ENCODE data around the gene DR1.

DR1 gene

DNA sequence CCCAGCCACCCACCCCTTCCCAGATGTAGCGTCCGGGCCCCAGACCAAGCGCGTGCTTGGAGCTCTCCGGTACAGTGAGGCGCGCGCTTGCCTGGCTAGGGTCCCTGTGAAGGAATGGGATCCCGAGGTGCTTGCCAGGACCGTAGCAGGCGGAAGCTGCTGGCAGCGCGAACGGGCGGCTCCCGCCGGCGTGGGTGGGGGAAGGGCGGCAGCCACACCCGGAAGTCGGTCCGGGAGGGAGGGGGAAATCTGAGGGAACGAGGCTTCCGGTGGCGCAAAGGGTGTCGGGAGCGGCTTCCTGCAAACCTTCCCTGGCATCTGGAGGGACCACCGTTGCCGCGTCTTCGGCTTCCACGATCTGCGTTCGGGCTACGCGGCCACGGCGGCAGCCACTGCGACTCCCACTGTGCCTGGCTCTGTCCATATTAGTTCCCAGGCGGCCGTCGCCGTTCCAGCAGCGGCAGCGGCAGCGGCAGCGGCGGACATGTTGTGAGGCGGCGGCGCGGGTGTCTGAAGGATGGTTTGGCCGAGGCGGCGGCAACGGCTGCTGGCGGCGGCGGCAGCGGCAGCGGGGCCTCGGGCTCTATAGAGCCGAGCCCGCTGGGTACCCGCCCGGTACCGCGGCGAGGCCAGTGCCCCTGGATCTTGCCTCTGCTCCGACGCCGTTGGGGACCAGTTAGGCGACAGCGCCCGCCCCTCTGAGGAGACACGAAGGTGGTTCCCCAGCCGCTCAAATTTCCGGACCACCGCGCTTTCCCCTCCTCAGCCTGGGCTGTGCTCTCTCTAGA is at the start of gene DR1:
DR1 (plus strand) TSS at position 275 of the 788 bp plus-strand sequence. CDS start 739 bp downstream, outside the sequence.
- DNase-seq: peak; percentile 97

DNA sequence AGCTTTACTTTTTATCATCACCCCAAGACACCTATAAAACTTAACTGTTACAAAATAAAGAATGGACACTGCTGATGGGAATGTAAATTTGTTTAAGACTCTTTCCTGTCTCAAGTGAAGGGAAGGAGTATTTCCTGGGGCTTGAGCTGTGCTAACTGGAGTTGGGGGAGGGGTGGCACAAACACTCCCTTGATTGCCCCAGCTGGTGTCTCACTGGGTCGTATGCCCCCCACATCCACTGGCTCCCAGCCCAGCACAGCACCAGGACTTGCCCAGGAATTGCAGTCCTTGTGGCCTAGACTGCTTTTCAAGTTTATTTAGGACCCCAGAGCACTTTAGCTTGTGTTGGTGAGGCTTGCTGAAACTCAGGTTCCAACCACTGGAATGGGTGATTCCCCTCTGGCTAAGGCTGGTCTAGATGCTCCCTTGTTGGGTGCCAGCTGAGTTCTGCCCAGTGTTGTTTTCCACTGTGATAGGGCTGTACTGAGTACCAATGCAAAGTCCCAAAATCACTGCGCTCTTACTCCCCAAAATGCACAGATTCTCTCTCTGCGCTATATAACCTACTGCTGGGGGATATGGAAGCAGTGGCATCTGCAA is 49.1 kb upstream of the DR1 start:
- no peak for DNase-seq

- DNase-seq: no peak
Measured at GRCh38 chr1:93301131-93301530, 44.6 kb upstream of the DR1 start.

DNA sequence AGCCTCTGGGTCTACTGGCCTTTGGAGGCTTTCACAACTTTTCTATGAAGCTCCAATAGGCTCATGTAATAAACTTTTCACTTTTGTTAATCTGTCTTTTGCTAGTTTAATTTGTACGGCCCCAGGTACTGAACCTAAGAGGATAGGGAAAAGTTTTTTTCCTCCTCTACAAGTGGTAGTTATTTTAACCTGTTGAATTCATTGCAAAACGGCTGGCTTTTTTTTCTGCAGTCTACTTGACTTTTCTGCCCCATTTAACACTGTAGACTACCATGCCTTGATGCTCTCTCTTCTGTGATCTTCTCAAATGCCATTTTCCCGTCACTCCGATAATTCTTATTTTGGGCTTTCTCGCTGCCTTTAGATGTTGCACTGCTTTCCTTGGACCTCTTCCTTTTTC is 43.6 kb upstream of the DR1 start:
- DNase-seq: no peak

DNA sequence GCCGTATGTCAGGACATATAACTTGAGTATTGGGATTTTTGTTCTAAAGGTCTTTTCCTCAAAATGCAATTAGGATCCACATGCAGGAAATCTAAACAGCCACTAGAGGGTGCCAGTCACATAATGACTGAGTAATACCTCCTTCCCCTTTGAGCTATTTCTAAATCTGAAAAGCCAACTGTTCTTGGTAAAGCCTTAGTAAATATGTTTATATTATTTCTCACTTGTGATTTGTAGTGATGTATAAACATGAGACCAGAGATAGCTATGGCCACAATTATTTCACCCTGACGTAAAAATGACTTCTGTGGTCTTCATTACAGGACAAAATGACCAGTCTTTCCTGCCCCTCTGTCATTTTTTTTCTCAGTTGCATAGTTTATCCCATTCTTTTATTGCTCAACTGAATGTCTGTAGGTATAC is 41.0 kb upstream of the DR1 start:
- peak; percentile 34 for DNase-seq

- DNase-seq: no peak
Measured at GRCh38 chr1:93306920-93307319, 38.8 kb upstream of the DR1 start.

DNA sequence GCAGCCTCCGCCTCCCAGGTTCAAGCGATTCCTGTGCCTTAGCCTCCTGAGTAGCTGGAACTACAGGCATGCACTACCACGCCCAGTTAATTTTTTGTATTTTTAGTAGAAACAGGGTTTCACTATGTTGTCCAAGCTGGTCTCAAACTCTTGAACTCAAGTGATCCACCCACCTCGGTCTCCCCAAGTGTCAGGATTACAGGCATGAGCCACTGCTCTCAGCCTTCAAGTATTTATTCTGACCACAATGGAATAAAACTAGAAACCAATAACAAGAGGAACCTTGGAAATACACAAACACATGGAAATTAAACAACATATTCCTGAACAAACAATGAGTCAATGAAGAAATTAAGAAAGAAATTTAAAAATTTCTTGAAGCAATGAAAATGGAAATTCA is 32.7 kb upstream of the DR1 start:
- no peak for DNase-seq

- peak; percentile 44 for DNase-seq
Measured at GRCh38 chr1:93317207-93317606, 28.5 kb upstream of the DR1 start.

DNA sequence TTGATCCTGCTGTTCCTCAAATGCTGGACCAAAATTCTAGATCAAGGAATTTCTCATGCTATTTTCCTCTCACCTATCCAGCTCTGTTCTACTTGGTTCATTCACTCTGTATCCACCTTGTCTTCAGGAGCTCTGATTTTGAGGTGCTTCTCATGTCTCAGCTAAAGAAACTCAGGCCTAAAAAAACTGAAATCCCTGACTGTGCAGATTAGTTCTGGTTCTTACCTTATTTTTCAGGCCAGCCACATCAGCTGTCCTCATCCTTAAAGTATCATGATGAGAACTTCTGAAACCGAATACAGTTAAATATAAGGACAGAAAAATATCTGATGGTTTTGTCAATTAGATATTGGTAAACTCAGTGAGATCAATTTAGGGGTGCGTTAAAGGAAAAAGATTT is 27.8 kb upstream of the DR1 start:
- DNase-seq: no peak

DNA sequence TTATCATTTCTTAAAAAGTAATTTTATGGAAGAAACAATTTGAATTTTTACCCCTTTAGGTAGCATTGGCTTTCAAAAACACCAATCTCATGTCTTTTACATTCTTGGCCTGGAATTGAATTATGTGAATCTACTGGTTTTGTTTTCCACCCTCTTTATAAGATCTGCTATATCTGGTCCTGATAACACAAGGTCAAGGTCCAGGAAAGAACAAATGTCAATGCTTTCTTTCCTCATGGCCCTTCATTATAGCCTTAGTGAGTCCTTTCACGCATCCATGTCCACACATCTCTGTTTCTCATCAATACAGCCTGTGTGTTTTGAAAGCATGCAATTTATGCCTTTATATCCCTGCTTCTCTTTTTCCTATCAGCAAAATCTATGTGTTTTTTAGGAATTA is 24.0 kb upstream of the DR1 start:
- no peak for DNase-seq

GRCh38 chr1:93322349-93322748 is 23.4 kb upstream of the DR1 start:
- no peak for DNase-seq

DNA sequence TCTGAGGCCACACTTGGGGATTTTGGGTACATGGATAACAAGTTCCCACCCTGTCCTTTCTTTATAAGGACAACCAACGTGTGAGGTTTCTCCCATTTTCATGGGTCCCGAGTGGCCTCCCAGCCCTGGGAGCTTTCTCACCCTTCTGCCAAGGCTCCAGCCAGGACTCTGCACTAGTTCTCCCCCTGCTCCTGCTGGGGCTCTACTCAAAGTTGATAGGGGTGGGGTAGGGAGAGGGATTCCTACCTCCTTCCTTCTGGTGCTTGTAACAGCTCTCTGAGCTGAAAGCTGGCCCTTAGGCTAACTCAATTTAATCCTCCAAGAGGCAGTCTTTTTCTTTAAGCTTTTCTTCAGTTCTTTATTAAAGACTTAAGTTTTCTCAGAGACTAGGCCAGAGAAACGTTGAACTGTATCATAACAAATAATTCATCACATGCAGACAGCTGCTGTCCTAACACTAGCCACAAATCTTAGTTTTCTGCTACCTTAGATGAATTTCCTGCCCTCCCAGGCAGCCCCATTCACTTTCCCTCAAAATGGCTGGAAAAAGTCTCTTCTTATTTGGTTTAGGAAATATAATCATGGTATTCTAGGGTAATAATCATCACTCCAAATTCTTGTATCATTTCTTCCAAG is 22.4 kb upstream of the DR1 start:
- no peak for DNase-seq

DNA sequence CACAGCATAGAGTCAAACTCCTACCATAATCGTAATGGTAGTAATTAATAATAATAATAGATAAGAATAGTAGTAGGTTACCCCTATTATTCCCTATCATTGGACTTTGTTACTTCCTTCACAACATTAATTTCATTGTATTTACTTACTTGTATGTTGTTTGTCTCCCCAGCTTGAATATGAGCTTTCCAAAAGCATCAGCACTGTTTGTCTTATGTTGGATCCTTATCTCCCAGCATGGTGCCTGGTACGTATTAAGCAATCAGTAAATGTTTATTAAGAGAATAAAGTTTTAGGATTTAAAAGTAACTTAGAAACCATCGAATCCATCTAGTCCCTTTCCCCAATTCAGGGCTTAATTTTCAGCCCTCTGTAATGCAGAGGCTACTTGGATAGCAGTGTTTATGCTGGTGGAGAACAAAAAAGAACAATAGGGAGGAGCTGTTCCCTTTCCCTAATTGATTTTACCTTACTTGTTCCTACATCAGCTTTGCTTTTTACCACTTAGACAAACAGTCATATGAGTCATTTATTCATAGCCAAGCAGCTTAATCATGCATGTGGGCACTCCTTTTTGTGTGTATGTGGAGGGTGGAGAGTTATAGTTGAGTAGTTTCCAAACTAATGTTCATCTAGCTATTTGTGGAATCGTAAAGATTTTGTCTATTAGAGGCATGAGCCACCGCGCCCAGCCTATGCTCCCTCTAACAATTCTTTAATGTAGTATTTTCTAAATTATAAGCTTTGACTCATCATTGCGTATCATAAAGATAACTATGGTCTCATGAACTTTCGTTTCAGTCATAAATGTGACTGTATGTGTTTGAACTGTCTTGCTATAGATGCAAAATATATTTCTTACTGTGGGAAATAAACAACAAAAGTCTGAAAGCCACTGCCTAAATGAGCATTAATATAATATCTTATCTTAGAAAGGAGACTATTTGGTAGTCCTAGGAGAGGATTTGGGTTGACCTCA is 20.9 kb upstream of the DR1 start:
- no peak for DNase-seq

DNA sequence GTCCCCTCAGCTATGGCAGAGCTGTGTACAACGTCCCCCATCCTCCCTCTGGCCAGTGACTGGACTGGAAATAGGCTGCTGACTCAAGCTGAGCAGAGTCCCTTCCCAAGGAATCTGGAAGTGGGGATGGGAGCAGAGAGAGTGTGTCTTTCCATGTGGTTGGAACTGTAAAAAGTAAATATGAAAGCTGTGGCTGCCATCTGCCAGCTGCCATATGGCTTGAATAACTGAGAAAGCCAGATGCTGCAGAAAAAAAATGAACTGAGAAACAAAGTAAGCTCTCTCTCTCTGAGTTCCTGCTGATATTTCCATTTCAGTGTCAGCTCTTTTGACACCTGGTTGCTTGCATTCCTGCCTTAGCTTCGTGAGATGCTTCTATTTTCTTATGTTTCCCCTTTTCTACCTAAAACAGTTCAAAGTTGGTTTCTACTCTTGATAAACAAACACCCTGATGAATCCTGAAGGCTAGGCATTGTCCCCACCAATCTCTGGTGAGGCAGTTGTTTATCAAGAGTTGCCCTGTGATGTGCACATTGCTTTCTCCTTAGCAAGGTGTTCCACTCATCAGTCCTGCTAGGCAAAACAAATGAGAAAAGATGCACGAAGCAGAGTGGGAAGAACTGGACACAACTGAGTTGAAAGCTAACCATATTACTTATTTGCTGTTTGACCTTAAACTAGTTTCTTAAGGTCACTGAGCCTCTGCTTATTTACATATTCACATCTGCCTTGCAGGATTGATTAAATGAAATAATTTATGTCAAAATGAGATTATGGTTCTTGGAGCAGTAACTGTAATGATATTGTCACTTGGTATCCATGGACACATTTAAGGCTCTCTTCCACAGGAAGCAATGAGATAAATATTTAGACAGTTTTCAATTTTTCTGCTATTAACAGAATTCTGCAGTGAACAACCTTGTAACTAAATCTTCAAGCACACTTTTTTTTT is 16.6 kb upstream of the DR1 start:
- peak; percentile 21 for DNase-seq

GRCh38 chr1:93330196-93330595 is 15.5 kb upstream of the DR1 start:
- no peak for DNase-seq

GRCh38 chr1:93330617-93331016 is 15.1 kb upstream of the DR1 start:
- no peak for DNase-seq

DNA sequence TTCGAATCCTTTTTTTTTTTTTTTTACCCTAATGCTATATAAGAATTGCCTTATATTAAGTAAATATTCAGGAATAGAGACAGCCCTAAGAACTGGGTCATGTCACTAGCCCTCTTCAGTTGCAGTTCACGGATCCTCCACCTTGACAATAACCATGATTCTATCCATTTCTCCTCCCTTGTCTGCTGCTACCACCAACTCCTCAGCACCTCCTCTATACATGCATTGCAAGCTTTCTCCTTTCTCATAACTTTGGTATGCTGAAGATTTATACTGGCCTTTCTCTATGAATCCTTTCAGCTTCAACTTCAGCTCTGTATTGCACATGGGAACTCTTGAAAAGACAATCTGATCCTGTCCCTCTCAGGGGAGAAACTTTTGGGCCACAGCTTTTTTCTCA is 14.3 kb upstream of the DR1 start:
- DNase-seq: no peak

DNA sequence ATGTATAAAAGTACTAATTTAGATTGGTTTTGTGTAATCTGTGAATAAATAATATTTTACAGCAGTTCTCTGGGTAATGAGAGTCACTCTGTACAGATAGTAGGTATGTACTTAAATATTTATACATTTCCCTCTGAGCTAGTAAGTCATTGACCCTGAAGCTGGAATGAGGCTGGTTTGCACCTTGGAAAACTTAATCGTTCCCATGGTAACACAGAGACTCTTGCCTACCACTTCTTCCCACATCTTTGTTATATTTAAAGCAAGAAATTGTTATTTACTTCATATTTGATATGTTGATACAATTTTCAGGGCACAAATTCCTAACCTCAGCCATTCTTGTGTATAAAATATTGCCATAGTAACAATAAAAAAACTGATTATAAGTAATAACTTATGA is 13.3 kb upstream of the DR1 start:
- no peak for DNase-seq

DNA sequence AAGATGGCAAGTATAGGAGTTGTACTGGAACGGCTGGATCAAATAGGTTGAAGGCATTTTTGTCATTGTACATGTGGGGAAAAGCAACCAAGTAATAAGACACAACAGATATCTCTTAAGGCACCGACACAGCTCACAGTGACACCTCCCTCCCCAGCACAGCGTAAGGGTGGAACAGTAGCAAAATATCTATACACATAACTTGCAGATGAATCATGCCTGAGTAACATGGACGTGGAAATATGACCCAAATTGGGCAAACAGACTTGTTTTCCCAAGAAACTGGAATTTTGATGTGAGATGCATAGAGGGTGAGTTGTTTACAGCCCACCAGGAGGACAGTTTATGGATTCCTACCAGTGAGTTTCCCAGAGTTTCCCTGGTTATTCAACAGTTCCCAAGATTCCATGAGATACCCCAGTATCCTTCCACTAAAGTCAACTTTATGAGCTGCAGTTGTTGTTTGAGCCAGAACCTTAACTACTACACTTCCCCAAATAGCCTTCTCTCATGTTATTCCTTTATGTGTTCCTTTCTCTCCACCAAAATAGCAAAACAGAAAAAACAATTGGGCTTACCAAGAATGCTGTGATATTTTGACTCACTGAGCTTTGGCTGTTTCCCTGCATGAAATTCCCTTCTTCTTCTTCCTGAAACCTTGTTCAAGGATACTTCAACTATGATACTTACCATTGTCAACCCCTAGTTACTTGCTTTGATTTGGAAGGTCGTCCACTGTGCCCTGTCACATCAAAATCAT is 7.1 kb upstream of the DR1 start:
- DNase-seq: no peak

GRCh38 chr1:93339171-93339697 is 6.5 kb upstream of the DR1 start:
- no peak for DNase-seq

DNA sequence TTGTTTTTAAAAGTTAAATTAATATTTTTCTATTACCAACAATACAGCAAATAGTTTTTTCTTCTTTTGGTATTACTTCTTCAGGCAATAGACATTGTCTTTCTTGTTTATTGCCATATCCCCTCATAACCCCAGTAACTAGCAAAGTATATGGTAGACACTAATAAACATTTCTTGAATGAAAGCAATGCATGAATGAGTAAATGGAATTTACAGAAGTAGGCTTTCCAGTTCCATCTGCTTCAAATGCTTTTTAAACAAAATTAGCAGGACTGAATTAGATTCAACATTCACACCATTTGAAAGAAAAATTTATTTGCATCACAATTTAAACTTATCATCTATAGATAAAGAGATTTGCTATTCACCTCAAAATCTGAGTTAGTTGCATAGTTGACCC is 5.6 kb upstream of the DR1 start:
- no peak for DNase-seq

All from femur (tissue), 1 donor.